HepG2 (cell line): Measurements from ENCODE around the gene ENTPD6. TPM values are rescaled to one million over a fixed set of nuclear protein-coding genes. Genes with fewer than 3 reads are reported as not detected.

Source experiments
- BHLHE40 ChIP-seq: IDR thresholded peaks from 2 replicates; pipeline ENCODE4 v1.6.1; 2011; ENCODE audit warnings: low read length, improper control_type of control experiment
- JUN ChIP-seq: sonication (generic); formaldehyde crosslinking; IDR thresholded peaks from 2 replicates; pipeline ENCODE4 v1.4.0; 2020; ENCODE audit warnings: mild to moderate bottlenecking, missing genetic modification reagents
- MED1 ChIP-seq: sonication (generic); formaldehyde crosslinking; IDR thresholded peaks from 2 replicates; pipeline ENCODE4 v1.4.0; 2020; ENCODE audit warnings: missing genetic modification reagents
- NRL ChIP-seq: sonication (generic); formaldehyde crosslinking; IDR thresholded peaks from 2 replicates; pipeline ENCODE4 v1.5.0; 2020; ENCODE audit warnings: missing genetic modification reagents, mild to moderate bottlenecking, moderate library complexity, borderline replicate concordance
- RBAK ChIP-seq: sonication (generic); formaldehyde crosslinking; IDR thresholded peaks from 2 replicates; pipeline ENCODE4 v1.5.1; 2020; ENCODE audit warnings: mild to moderate bottlenecking, missing genetic modification reagents
- RXRB ChIP-seq: IDR thresholded peaks from 2 replicates; pipeline ENCODE4 v1.6.1; 2016; ENCODE audit warnings: borderline replicate concordance, missing genetic modification reagents, missing compliant biosample characterization
- WIZ ChIP-seq: sonication (generic); formaldehyde crosslinking; IDR thresholded peaks from 2 replicates; pipeline ENCODE4 v1.5.1; 2020; ENCODE audit warnings: mild to moderate bottlenecking, missing genetic modification reagents
- ZBTB21 ChIP-seq: sonication (generic); formaldehyde crosslinking; IDR thresholded peaks from 2 replicates; pipeline ENCODE4 v1.4.0; 2020; ENCODE audit warnings: missing genetic modification reagents
- ZNF143 ChIP-seq: sonication (generic); formaldehyde crosslinking; IDR thresholded peaks from 2 replicates; pipeline ENCODE4 v1.4.0; 2020; ENCODE audit warnings: missing genetic modification reagents
- ZNF616 ChIP-seq: sonication (generic); formaldehyde crosslinking; IDR thresholded peaks from 2 replicates; pipeline ENCODE4 v1.5.0; 2020; ENCODE audit warnings: low read depth, mild to moderate bottlenecking, missing genetic modification reagents
- ZNF7 ChIP-seq: IDR thresholded peaks from 2 replicates; pipeline ENCODE4 v1.6.1; 2016; ENCODE audit warnings: missing biosample characterization, missing genetic modification reagents
- polyA plus RNA-seq, 8 experiments: library from polyadenylated mRNA; depleted of rRNA in 3 of 8; stranded (reverse) in 7 of 8; unstranded in 1 of 8; fragments of >200 nt; fragmentation: Illumina TruSeq in 4 of 8; extraction: Trizol in 4 of 8; gene quantifications; 2 replicates each; pipeline versions ENCODE4 v1.2.1 to v1.2.3, GENCODE V29; 2011 to 2016; ENCODE audit warnings: low read depth in 4 of 8, missing spikeins in 1 of 8, mixed read lengths in 1 of 8; ENCODE audit not compliant: insufficient read depth in 1 of 8
- total RNA-seq, 5 experiments: library from RNA; depleted of rRNA; stranded (reverse); fragments of >200 nt; fragmentation: Illumina TruSeq; extraction: Trizol; gene quantifications; 2 replicates each; pipeline ENCODE4 v1.2.3, GENCODE V29; 2016; ENCODE audit warnings: low read depth in 1 of 5
- TF ChIP-seq, protein P1 (sequence below): sonication (generic); formaldehyde crosslinking; IDR thresholded peaks from 2 replicates; pipeline ENCODE4 v1.5.1; 2020; ENCODE audit warnings: mild to moderate bottlenecking, missing genetic modification reagents, moderate library complexity
- TF ChIP-seq, protein P2 (sequence below): sonication (generic); formaldehyde crosslinking; IDR thresholded peaks from 2 replicates; pipeline ENCODE4 v1.4.0; 2020; ENCODE audit warnings: missing genetic modification reagents, borderline replicate concordance
- TF ChIP-seq, protein P3 (sequence below), 2 experiments: sonication (generic) in 1 of 2; formaldehyde crosslinking in 1 of 2; IDR thresholded peaks; 2 replicates each; pipeline versions ENCODE4 v1.4.0 to v1.6.1; 2016 to 2020; ENCODE audit warnings: borderline replicate concordance in 1 of 2, low read depth in 1 of 2, mild to moderate bottlenecking in 1 of 2, missing genetic modification reagents in 1 of 2
- TF ChIP-seq, protein P4 (sequence below): IDR thresholded peaks from 2 replicates; pipeline ENCODE4 v1.6.1; 2016; ENCODE audit warnings: control low read depth
- TF ChIP-seq, protein P5 (sequence below): IDR thresholded peaks from 2 replicates; pipeline ENCODE4 v1.6.1; 2016; ENCODE audit warnings: missing compliant biosample characterization, missing genetic modification reagents, borderline replicate concordance

The ENTPD6 gene
- total and polyA plus RNA-seq, 2 of the 13 experiments (the other 11 are each of a cell fraction or from before 2014, with no cell fraction given): 164 to 172 TPM

DNA sequence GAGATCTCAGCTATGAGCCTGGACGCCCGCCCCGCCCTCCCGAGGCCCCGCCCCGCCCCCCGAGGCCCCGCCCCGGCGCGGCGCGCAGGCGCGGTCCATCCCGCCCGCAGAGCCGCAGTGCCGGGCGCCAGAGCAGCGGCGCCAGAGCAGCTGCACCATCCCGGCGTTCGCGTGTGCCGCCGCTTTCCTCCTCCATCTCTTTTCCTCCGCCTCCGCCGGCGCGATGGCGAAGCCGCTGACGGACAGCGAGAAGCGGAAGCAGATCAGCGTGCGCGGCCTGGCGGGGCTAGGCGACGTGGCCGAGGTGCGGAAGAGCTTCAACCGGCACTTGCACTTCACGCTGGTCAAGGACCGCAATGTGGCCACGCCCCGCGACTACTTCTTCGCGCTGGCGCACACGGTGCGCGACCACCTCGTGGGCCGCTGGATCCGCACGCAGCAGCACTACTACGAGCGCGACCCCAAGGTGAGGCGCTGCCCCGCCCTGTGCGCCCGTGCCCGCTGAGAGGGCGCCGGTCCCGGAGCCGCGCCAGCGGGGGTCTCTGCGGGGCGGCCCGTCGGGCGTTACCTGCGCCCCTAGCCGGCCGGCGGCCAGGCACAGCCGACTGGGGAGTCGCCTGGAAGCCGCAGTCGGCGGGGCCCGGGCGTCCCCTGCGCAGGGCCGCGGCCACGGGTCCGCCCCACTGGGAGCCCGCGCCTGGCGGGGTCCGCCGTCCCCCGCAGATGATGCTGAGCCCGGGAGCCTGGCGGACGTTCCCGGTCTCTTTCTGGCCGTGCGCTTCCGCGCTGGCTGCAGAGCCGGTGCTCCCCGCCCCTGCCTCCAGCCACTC lies 52.7 kb downstream of the ENTPD6 start, which contains the start of gene PYGB (continued):
- TF ChIP-seq, protein P1, sequence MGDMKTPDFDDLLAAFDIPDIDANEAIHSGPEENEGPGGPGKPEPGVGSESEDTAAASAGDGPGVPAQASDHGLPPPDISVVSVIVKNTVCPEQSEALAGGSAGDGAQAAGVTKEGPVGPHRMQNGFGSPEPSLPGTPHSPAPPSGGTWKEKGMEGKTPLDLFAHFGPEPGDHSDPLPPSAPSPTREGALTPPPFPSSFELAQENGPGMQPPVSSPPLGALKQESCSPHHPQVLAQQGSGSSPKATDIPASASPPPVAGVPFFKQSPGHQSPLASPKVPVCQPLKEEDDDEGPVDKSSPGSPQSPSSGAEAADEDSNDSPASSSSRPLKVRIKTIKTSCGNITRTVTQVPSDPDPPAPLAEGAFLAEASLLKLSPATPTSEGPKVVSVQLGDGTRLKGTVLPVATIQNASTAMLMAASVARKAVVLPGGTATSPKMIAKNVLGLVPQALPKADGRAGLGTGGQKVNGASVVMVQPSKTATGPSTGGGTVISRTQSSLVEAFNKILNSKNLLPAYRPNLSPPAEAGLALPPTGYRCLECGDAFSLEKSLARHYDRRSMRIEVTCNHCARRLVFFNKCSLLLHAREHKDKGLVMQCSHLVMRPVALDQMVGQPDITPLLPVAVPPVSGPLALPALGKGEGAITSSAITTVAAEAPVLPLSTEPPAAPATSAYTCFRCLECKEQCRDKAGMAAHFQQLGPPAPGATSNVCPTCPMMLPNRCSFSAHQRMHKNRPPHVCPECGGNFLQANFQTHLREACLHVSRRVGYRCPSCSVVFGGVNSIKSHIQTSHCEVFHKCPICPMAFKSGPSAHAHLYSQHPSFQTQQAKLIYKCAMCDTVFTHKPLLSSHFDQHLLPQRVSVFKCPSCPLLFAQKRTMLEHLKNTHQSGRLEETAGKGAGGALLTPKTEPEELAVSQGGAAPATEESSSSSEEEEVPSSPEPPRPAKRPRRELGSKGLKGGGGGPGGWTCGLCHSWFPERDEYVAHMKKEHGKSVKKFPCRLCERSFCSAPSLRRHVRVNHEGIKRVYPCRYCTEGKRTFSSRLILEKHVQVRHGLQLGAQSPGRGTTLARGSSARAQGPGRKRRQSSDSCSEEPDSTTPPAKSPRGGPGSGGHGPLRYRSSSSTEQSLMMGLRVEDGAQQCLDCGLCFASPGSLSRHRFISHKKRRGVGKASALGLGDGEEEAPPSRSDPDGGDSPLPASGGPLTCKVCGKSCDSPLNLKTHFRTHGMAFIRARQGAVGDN: peak; percentile 90
- TF ChIP-seq RXRB (CRISPR knock-in tag): peak; percentile 74
- TF ChIP-seq, protein P2, sequence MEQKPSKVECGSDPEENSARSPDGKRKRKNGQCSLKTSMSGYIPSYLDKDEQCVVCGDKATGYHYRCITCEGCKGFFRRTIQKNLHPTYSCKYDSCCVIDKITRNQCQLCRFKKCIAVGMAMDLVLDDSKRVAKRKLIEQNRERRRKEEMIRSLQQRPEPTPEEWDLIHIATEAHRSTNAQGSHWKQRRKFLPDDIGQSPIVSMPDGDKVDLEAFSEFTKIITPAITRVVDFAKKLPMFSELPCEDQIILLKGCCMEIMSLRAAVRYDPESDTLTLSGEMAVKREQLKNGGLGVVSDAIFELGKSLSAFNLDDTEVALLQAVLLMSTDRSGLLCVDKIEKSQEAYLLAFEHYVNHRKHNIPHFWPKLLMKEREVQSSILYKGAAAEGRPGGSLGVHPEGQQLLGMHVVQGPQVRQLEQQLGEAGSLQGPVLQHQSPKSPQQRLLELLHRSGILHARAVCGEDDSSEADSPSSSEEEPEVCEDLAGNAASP (CRISPR knock-in tag): peak; percentile 79; the same call in 1 of the 2 replicates
- peak; percentile 77 for TF ChIP-seq MED1 (CRISPR knock-in tag)
- no peak for TF ChIP-seq BHLHE40
- peak; percentile 76; the same call in 1 of the 2 replicates for TF ChIP-seq RBAK
- TF ChIP-seq, protein P3, sequence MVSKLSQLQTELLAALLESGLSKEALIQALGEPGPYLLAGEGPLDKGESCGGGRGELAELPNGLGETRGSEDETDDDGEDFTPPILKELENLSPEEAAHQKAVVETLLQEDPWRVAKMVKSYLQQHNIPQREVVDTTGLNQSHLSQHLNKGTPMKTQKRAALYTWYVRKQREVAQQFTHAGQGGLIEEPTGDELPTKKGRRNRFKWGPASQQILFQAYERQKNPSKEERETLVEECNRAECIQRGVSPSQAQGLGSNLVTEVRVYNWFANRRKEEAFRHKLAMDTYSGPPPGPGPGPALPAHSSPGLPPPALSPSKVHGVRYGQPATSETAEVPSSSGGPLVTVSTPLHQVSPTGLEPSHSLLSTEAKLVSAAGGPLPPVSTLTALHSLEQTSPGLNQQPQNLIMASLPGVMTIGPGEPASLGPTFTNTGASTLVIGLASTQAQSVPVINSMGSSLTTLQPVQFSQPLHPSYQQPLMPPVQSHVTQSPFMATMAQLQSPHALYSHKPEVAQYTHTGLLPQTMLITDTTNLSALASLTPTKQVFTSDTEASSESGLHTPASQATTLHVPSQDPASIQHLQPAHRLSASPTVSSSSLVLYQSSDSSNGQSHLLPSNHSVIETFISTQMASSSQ (IDR thresholded peaks at IDR 0.05; ENCODE audit: low read depth): no peak
- TF ChIP-seq, protein P3 (CRISPR knock-in tag; IDR thresholded peaks at IDR 0.05; ENCODE audit: borderline replicate concordance): peak; percentile 85
- peak; percentile 74 for TF ChIP-seq ZBTB21 (CRISPR knock-in tag)
- peak; percentile 95 for TF ChIP-seq ZNF616
- TF ChIP-seq ZNF7 (CRISPR knock-in tag): peak; percentile 54
- peak; percentile 76; the same call in 1 of the 2 replicates for TF ChIP-seq JUN (CRISPR knock-in tag)
- TF ChIP-seq, protein P4, sequence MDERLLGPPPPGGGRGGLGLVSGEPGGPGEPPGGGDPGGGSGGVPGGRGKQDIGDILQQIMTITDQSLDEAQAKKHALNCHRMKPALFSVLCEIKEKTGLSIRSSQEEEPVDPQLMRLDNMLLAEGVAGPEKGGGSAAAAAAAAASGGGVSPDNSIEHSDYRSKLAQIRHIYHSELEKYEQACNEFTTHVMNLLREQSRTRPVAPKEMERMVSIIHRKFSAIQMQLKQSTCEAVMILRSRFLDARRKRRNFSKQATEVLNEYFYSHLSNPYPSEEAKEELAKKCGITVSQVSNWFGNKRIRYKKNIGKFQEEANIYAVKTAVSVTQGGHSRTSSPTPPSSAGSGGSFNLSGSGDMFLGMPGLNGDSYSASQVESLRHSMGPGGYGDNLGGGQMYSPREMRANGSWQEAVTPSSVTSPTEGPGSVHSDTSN (CRISPR knock-in tag): no peak
- TF ChIP-seq NRL (CRISPR knock-in tag): peak; percentile 89; the same call in 1 of the 2 replicates
- TF ChIP-seq, protein P5, sequence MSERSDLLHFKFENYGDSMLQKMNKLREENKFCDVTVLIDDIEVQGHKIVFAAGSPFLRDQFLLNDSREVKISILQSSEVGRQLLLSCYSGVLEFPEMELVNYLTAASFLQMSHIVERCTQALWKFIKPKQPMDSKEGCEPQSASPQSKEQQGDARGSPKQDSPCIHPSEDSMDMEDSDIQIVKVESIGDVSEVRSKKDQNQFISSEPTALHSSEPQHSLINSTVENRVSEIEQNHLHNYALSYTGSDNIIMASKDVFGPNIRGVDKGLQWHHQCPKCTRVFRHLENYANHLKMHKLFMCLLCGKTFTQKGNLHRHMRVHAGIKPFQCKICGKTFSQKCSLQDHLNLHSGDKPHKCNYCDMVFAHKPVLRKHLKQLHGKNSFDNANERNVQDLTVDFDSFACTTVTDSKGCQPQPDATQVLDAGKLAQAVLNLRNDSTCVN (CRISPR knock-in tag): peak; percentile 85
- peak; percentile 34 for TF ChIP-seq WIZ
- peak; percentile 58; the same call in 1 of the 2 replicates for TF ChIP-seq ZNF143 (CRISPR knock-in tag)
